GM21526 (cell line): ENCODE data around the gene ZNF672.
"Not testable (repeated sequence)": the region's sequence is repeated elsewhere in the genome, so short reads cannot be mapped to it uniquely, and the experiment has no call there.

Experiments
- ATAC-seq: cut with Tn5 transposase; IDR thresholded peaks from one replicate; pipeline ENCODE4 v1.9.1; 2021; ENCODE audit warnings: moderate library complexity; ENCODE audit not compliant: unreplicated experiment, low FRiP score

ZNF672 gene

DNA sequence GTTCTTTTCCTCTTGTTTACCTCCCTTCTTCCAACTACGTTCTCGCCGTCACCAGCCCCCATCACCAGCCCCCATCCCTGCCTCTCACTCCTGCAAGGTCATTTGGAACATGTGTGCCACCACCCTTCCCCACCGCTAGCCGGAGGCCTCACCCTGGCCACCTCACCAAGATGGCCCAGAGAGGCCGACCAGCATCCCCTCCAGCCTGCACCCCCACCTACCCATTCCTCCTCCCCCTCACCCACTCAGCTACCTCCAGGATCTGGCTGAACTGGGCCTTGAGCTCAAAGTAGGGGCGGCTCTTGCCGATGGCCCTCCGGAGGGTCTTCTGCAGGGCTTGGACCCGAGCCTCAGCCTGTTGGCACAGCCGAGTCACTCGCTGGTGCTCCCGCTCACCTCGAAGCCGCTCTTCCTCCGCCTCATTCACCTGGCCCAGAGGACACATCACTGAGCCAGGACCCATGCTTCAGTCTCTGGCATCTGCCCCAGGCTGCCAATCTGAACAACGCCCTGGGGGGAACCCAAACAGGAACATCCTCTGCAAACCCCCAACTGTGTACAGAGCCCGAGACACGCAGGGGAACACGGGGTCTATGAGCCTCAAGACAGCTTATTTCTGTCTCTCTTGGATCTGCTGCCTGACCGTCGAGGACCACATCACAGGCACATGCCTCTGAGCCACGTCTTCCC, 25.1 kb upstream of the ZNF672 start:
- ATAC-seq: no peak

GRCh38 chr1:248813546-248813945, 24.5 kb upstream of the ZNF672 start:
- no peak for ATAC-seq

GRCh38 chr1:248814351-248814750, 23.7 kb upstream of the ZNF672 start:
- ATAC-seq: no peak

GRCh38 chr1:248815407-248816034, 22.5 kb upstream of the ZNF672 start:
- no peak for ATAC-seq

- ATAC-seq: no peak
Observed at GRCh38 chr1:248816042-248816851, 21.8 kb upstream of the ZNF672 start.

- ATAC-seq: no peak
Observed at GRCh38 chr1:248817065-248817464, 21.0 kb upstream of the ZNF672 start.

GRCh38 chr1:248818505-248819374, 19.3 kb upstream of the ZNF672 start:
- ATAC-seq: no peak

DNA sequence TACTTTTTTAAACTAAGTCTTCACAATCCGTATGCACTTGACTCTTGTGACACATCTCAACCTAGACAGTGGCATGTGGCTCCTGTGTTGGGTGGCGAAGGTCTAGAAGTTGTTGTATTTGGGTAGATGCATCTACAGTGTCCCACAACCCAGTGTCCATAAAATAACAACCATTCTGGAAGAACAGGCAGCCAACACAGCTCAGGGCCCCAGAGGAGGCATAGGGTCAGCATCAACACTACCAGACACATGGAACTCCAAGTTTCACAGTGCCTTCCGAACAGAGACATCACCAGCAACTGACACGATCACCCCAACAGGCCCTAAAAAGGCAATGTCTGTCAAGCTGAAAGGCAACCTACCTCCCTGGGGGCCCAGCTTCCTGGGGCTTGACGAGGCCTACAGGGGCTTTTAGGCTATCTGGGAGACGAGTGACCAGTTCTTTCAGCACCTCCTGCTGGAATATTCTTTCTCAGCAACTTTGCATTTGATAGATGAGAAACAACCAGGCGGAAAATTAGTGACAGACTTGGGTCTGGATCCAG, 17.9 kb upstream of the ZNF672 start:
- ATAC-seq: no peak

DNA sequence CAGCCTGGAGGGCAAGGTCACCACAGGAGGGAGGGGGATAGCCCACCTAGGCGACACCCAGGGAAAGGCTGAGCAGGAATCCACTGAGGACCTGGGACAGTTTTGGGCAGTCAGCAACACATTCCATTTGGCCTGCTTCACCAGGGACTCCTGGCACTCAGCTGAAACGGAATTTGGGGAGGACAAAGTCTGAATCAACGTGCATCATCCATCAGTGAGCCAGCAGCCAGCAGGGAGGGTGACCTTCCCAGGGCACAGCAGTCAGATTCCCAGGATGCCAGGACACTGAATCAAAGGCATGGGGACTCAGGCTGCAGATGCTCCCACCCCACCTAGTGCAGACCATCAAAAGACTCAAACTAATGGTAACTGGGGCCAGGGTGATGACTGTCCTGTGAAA, 16.9 kb upstream of the ZNF672 start:
- no peak for ATAC-seq

DNA sequence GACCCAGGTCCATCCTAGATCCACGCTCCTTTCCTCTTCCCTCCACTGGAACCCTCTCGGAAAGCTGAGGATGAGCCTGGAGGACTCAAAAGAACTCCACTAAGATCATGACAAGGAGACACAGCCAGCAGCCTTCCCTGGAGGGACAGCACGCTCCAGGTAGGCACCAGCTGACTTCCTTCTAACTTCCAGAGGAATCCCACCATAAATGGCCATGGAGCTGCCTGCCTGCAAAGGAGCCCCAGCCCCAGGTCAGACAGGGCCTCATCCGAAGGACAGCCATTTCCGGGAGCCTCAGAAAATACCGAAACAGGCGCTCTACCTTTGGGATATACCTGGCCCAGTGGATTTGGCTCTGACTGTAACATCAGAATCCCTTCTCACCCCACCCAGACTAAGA, 16.4 kb upstream of the ZNF672 start:
- ATAC-seq: no peak

DNA sequence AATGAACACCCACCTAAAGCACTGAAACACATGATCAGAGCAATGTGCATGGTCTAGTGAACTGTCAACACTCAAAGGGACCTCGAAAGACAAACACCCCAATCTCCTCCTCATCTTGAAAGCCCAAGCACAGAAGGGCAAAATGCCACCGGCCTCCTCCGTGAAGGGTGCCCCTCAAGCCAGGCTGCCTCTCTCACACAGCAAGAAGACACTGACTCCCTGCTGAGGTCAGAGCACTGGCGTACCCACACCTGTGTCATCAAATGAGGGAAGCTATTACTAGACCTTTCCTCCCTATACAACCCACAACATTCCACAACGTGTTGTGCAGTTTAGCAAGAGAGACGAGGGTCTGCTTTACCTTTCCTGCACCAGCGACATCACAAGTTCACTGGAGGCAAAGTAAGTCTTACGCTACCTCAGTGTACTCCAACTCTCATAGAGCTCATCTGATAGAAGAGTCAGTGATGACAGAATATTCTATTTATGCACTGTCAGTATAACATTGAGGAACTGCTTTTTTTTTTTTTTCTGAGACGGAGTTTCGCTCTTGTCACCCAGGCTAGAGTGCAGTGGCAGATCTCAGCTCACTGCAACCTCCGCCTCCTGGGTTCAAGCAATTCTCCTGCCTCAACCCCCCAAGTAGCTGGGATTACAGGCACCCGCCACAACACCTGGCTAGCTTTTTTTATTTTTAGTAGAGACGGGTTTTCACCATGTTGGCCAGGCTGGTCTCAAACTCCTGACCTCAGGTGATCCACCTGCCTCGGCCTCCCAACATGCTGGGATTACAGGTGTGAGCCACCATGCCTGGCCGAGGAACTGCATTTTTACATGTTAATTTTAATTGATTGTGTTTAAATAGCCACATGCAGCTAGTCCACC, 15.6 kb upstream of the ZNF672 start:
- peak; percentile 23 for ATAC-seq

DNA sequence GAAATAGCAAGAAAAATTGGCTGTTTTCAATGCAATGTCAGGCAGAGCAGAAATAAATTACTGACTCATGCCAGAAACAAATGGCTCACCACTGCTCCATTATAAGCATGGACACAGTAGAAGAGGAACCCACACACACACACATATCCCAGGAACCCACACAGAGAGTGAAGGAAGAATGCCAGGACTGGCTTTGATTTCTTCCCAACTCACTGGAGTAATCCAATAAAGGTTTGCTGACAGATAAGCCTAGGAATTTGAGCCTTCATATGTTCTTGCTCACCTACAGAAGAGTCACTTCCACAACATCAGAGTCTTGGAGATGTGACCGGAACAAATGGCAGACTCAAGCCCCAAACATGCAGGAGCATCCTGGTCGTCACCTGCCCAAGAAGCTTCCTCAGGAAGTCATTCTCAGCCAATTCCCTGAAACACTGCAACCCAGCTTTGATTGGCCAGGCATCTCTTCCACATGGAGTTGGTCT, 14.5 kb upstream of the ZNF672 start:
- ATAC-seq: no peak

GRCh38 chr1:248824301-248824700, 13.7 kb upstream of the ZNF672 start:
- no peak for ATAC-seq

- no peak for ATAC-seq
Observed at GRCh38 chr1:248824701-248825100, 13.3 kb upstream of the ZNF672 start.

DNA sequence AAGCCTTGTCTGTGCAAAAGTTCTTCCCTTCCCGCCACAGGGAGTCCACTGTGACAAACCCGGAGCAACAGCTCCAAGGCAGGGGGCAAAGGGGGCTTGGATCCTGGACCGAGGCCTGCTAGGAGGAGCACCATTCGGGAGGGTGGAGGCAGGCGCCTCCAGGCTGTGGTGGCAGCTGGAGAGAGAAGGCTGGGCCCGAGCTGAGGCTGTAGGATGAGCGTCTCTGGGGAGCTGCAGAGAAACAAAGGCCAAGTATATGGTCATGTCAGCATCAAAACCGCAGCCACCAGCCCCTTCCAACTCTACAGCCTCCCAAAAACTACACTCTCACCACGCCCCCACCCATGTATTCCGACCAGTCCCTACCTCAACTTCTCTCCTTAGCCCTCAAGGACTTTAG, 12.9 kb upstream of the ZNF672 start:
- ATAC-seq: no peak

DNA sequence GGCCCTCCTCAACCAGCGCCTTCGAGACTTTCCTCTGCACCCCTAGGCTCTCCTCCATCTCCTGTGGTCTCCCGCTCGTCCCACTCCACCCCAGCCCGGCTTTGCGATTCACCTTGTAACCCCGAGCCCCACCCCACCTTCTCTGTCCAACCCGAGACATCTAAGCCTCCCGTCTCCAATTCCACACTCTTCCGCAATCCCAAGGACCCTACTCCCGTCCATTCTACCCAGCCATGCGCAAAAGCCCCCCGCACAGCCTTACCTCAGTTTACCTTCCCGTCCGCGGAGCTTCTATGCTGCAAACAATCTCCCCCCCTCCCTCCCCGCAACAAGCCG, 12.5 kb upstream of the ZNF672 start:
- peak; percentile 2 for ATAC-seq

- ATAC-seq: peak; percentile 88
Observed at GRCh38 chr1:248825909-248826760, 11.9 kb upstream of the ZNF672 start, which contains the start of gene SH3BP5L. Gene SH3BP5L (minus strand): TSS chr1:248825915. CDS start chr1:248824935, 980 bp downstream.

DNA sequence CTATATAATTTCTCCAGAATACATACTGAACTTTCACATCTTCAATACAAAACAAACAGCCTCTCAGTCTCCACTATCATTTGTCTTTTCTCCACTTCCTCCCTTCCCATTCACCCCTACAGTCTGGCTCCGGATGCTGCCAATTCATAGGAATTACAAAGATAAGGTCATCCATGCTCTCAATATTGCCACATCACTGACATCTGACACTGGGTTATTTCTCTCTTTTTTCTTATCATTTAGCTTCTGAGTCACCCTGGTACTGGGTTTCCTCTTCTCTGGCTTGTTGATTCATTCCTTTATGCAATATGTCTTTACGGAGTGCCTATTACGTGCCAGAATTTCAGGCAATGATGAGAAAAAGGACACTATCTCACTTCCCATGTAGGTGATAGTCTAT, 9.2 kb upstream of the ZNF672 start:
- no peak for ATAC-seq

DNA sequence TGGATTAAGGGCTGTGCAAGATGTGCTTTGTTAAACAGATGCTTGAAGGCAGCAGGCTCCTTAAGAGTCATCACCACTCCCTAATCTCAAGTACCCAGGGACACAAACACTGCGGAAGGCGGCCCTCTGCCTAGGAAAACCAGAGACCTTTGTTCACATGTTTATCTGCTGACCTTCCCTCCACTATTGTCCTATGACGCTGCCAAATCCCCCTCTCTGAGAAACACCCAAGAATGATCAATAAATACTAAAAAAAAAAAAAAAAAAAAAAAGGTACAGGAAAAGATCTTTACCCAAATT, 7.4 kb upstream of the ZNF672 start:
- ATAC-seq: not testable (repeated sequence)
